MM.1S (cell line): Measurements from ENCODE around the gene SLC28A1.

Experiments
- DNase-seq: peaks from one replicate; pipeline ENCODE4 v3.0.0-alpha.2; 2015
- H2AFZ ChIP-seq: fragments of 300-600 bp; sonication (generic); 2 replicates; pipeline ENCODE4 v1.6.0; 2016; ENCODE audit warnings: antibody characterized with exemption, low read length
- H3F3A ChIP-seq: fragments of 300-600 bp; sonication (generic); 2 replicates; pipeline ENCODE4 v1.6.1; 2016; ENCODE audit warnings: mild to moderate bottlenecking, antibody characterized with exemption, low read length, moderate library complexity, mixed read lengths; ENCODE audit not compliant: insufficient read depth
- H3K27ac ChIP-seq: fragments of 300-600 bp; sonication (generic); 2 replicates; pipeline ENCODE4 v1.5.1; 2016; ENCODE audit warnings: mild to moderate bottlenecking, low read length
- H3K27me3 ChIP-seq: fragments of 300-600 bp; sonication (generic); replicated peaks from 2 replicates; pipeline ENCODE4 v1.6.0; 2016; ENCODE audit warnings: low read length; ENCODE audit not compliant: insufficient read depth
- H3K36me3 ChIP-seq: fragments of 300-600 bp; sonication (generic); replicated peaks from 2 replicates; pipeline ENCODE4 v1.6.1; 2016; ENCODE audit warnings: mild to moderate bottlenecking, low read length, mixed read lengths; ENCODE audit not compliant: insufficient read depth
- H3K4me1 ChIP-seq: fragments of 300-600 bp; sonication (generic); 2 replicates; pipeline ENCODE4 v1.6.1; 2016; ENCODE audit warnings: low read length, mixed read lengths
- H3K4me2 ChIP-seq: fragments of 300-600 bp; sonication (generic); 2 replicates; pipeline ENCODE4 v1.6.0; 2016; ENCODE audit warnings: low read depth, low read length
- H3K4me3 ChIP-seq: fragments of 300-600 bp; sonication (generic); 2 replicates; pipeline ENCODE4 v1.5.1; 2016; ENCODE audit warnings: low read length, mixed read lengths
- H3K79me2 ChIP-seq: fragments of 300-600 bp; sonication (generic); 2 replicates; pipeline ENCODE4 v1.6.1; 2016; ENCODE audit warnings: mixed run types, low read length, mixed read lengths
- H3K9ac ChIP-seq: fragments of 300-600 bp; sonication (generic); 2 replicates; pipeline ENCODE4 v1.6.1; 2016; ENCODE audit warnings: low read length, mixed read lengths
- H3K9me2 ChIP-seq: fragments of 300-600 bp; sonication (generic); replicated peaks from 2 replicates; pipeline ENCODE4 v1.6.1; 2016; ENCODE audit warnings: mild to moderate bottlenecking, low read length, mixed read lengths; ENCODE audit not compliant: insufficient read depth
- H3K9me3 ChIP-seq: fragments of 300-600 bp; sonication (generic); replicated peaks from 2 replicates; pipeline ENCODE4 v1.6.1; 2016; ENCODE audit warnings: mild to moderate bottlenecking, low read length, mixed read lengths; ENCODE audit not compliant: insufficient read depth
- H4K20me1 ChIP-seq: fragments of 300-600 bp; sonication (generic); 2 replicates; pipeline ENCODE4 v1.6.1; 2016; ENCODE audit warnings: mild to moderate bottlenecking, low read length, moderate library complexity, mixed read lengths; ENCODE audit not compliant: insufficient read depth
- EZH2 ChIP-seq: fragments of 300-600 bp; sonication (generic); optimal IDR thresholded peaks from 2 replicates; pipeline ENCODE3; 2017; ENCODE audit warnings: low read depth, mild to moderate bottlenecking, antibody characterized with exemption, low read length, mixed read lengths
- EZH2phosphoT487 ChIP-seq: fragments of 300-600 bp; sonication (generic); IDR thresholded peaks from 2 replicates; pipeline ENCODE4 v1.6.1; 2018; ENCODE audit warnings: antibody characterized with exemption, low read length
- TF ChIP-seq, protein P1 (sequence below): fragments of 300-600 bp; sonication (generic); IDR thresholded peaks from 2 replicates; pipeline ENCODE4 v1.5.1; 2016; ENCODE audit warnings: antibody characterized with exemption, low read length, mixed read lengths

SLC28A1 gene

DNA sequence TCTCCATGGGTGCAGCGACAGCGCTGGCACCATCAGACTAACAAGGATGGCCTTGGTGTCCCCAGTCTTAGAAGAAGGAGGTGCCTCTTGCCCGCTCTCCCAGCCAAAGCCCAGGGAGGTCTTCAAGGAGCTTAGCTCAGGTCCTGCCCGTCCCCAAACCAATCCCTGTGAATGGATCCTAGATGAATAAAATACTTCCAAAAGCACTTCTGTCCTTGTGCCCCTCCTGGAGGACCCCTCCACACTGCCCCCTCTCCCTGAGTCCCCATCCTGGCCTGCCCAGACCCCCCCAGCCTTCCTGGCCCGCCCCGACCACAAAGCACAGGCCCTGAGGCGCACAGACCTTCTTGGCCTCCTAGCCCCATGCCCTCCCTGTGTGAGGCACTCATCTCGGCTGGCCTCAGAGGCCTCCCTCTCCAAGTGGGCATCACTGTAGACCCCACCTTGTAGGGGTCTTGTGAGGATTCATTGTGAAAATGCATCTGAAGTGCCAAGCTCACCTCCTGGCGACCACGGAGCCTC is 8.4 kb downstream of the SLC28A1 start:
- Histone ChIP-seq H3K4me3 (no peak overlapping the region), H3K4me2 (no peak overlapping the region)
- DNase-seq: no peak

DNA sequence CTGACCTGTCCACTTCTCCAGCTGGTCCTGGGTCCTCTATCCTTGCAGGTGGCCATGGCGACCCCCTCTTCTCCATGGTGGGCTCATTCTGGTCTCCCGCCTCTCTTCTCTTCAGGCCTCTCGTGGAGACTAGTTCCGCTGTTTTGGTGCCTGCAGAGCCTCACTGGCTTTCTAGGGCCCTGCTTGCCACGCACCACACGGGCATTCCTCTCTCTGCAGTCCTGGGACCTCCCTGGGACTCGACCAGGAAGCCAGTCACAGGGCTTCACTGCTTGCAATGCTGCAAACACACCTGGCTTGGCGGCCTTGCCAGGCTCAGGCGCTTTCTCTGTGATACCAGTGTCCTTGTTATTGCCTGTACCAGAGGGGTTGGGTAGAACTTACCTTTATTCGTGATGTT is 9.1 kb downstream of the SLC28A1 start:
- H3K9me3 ChIP-seq: no peaks in the 10 kb centered on the region
- DNase-seq: no peak
- no peaks in the 10 kb centered on the region for H3F3A ChIP-seq
- H4K20me1 ChIP-seq: no peaks in the 10 kb centered on the region
- no peaks in the 10 kb centered on the region for H3K9me2 ChIP-seq
- no peak overlapping the region for H3K4me2 ChIP-seq
- no peaks in the 10 kb centered on the region for H3K27me3 ChIP-seq
- no peak for TF ChIP-seq EZH2
- no peak for TF ChIP-seq EZH2phosphoT487
- TF ChIP-seq, protein P1, sequence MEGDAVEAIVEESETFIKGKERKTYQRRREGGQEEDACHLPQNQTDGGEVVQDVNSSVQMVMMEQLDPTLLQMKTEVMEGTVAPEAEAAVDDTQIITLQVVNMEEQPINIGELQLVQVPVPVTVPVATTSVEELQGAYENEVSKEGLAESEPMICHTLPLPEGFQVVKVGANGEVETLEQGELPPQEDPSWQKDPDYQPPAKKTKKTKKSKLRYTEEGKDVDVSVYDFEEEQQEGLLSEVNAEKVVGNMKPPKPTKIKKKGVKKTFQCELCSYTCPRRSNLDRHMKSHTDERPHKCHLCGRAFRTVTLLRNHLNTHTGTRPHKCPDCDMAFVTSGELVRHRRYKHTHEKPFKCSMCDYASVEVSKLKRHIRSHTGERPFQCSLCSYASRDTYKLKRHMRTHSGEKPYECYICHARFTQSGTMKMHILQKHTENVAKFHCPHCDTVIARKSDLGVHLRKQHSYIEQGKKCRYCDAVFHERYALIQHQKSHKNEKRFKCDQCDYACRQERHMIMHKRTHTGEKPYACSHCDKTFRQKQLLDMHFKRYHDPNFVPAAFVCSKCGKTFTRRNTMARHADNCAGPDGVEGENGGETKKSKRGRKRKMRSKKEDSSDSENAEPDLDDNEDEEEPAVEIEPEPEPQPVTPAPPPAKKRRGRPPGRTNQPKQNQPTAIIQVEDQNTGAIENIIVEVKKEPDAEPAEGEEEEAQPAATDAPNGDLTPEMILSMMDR: no peak
- no peaks in the 10 kb centered on the region for H3K79me2 ChIP-seq
- H3K4me3 ChIP-seq: no peak overlapping the region
- H3K9ac ChIP-seq: no peak overlapping the region
- no peak overlapping the region for H3K27ac ChIP-seq
- no peaks in the 10 kb centered on the region for H3K4me1 ChIP-seq
- H2AFZ ChIP-seq: no peak overlapping the region
- H3K36me3 ChIP-seq: no peaks in the 10 kb centered on the region

More for the DNA sequence above, 8.4 kb downstream of the SLC28A1 start:
- Histone ChIP-seq H3K9me2 (no peaks in the 10 kb centered on the region), H2AFZ (no peak overlapping the region), H3K27ac (no peak overlapping the region), H3K9me3 (no peaks in the 10 kb centered on the region), H3K79me2 (no peaks in the 10 kb centered on the region), H3F3A (no peaks in the 10 kb centered on the region), H4K20me1 (no peaks in the 10 kb centered on the region), H3K36me3 (no peaks in the 10 kb centered on the region), H3K27me3 (no peaks in the 10 kb centered on the region), H3K4me1 (no peaks in the 10 kb centered on the region), H3K9ac (no peak overlapping the region)
- TF ChIP-seq, protein P1: no peak

- Histone ChIP-seq H3K79me2 (no peaks in the 10 kb centered on the region), H3F3A (no peaks in the 10 kb centered on the region), H3K4me3 (no peak overlapping the region), H3K27me3 (no peaks in the 10 kb centered on the region), H3K27ac (no peak overlapping the region), H2AFZ (no peak overlapping the region), H3K9me2 (no peaks in the 10 kb centered on the region), H3K36me3 (no peaks in the 10 kb centered on the region), H4K20me1 (no peaks in the 10 kb centered on the region), H3K9me3 (no peaks in the 10 kb centered on the region), H3K9ac (no peak overlapping the region), H3K4me2 (no peak overlapping the region), H3K4me1 (no peaks in the 10 kb centered on the region)
- DNase-seq: no peak
- TF ChIP-seq EZH2 (no peak), EZH2phosphoT487 (no peak)
- TF ChIP-seq, protein P1: no peak
These were observed 10.4 kb downstream of the SLC28A1 start for GRCh38 chr15:84894736-84895425.
